RWPE1 (cell line): ENCODE data around the gene PRAMEF12.
"Not testable (repeated sequence)": the region's sequence is repeated elsewhere in the genome, so short reads cannot be mapped to it uniquely, and the experiment has no call there.

Source experiments
- CTCF ChIA-PET: fragments of 350-600 bp; sonication (Branson Sonifier 250); formaldehyde crosslinking; extraction: SDS; loops from one replicate; lab custom pipeline; 2021; lab: Yijun Ruan, JAX
- POLR2A ChIA-PET: fragments of 400-600 bp; formaldehyde crosslinking; extraction: SDS; loops from one replicate; lab custom pipeline; 2020; ENCODE audit warnings: antibody characterized with exemption; ENCODE audit not compliant: low non-redundant PET; lab: Yijun Ruan, JAX
- DNase-seq: peaks from one replicate; pipeline ENCODE4 v3.0.0; 2012; ENCODE audit warnings: low spot score
- H3K27ac ChIP-seq: fragments of 450-650 bp; 2 replicates; pipeline ENCODE4 v1.5.1; 2017
- CTCF ChIP-seq: fragments of 450-650 bp; conservative IDR thresholded peaks from 2 replicates; pipeline ENCODE4 v1.5.1; 2017; ENCODE audit warnings: low read depth, mild to moderate bottlenecking

Gene PRAMEF12

GRCh38 chr1:12774801-12775345, 1.3 kb downstream of the PRAMEF12 start:
- no peak for TF ChIP-seq CTCF
- no peak for DNase-seq
- ChIA-PET CTCF (no interaction called here), POLR2A (no interaction called here)
- no peak overlapping the region for H3K27ac ChIP-seq

- no peak overlapping the region for H3K27ac ChIP-seq
- ChIA-PET CTCF (no interaction called here), POLR2A (no interaction called here)
- no peak for TF ChIP-seq CTCF
- no peak for DNase-seq
Observed at GRCh38 chr1:12775443-12775842, 1.9 kb downstream of the PRAMEF12 start.

- no peak for DNase-seq
- H3K27ac ChIP-seq = no peak overlapping the region
- POLR2A ChIA-PET = no interaction called here
- no peak for TF ChIP-seq CTCF
- CTCF ChIA-PET = no interaction called here
Observed at GRCh38 chr1:12776801-12777557, 3.4 kb downstream of the PRAMEF12 start.

GRCh38 chr1:12778061-12778460, 4.5 kb downstream of the PRAMEF12 start:
- TF ChIP-seq CTCF = no peak
- no peak for DNase-seq
- ChIA-PET POLR2A (no interaction called here), CTCF (no interaction called here)
- H3K27ac ChIP-seq = no peak overlapping the region

- no peak overlapping the region for H3K27ac ChIP-seq
- POLR2A ChIA-PET = no interaction called here
- no peak for DNase-seq
- TF ChIP-seq CTCF = no peak
- CTCF ChIA-PET = no interaction called here
Observed at GRCh38 chr1:12778907-12779306, 5.4 kb downstream of the PRAMEF12 start.

- POLR2A ChIA-PET = not testable (repeated sequence)
Observed at GRCh38 chr1:12781488-12781887, 8.0 kb downstream of the PRAMEF12 start.

GRCh38 chr1:12783783-12784182, 10.2 kb downstream of the PRAMEF12 start:
- POLR2A ChIA-PET, DNase-seq, H3K27ac ChIP-seq, CTCF ChIA-PET: not testable (repeated sequence)

More at GRCh38 chr1:12781488-12781887, 8.0 kb downstream of the PRAMEF12 start:
- CTCF ChIA-PET, H3K27ac ChIP-seq, DNase-seq: not testable (repeated sequence)

- H3K27ac ChIP-seq, DNase-seq, POLR2A ChIA-PET, CTCF ChIA-PET: not testable (repeated sequence)
Observed at GRCh38 chr1:12784729-12785128, 11.2 kb downstream of the PRAMEF12 start.

- DNase-seq, POLR2A ChIA-PET, CTCF ChIA-PET, H3K27ac ChIP-seq: not testable (repeated sequence)
Observed at GRCh38 chr1:12791097-12791496, 17.6 kb downstream of the PRAMEF12 start, which contains the start of gene PRAMEF1. PRAMEF1 (plus strand) TSS chr1:12791397; CDS start chr1:12793228, 1,831 bp downstream.
